NCI-H1694 (cell line): ENCODE results near the gene CTIF.

Source experiments
- DNase-seq: peaks from one replicate; lab custom pipeline; 2025; lab: John Stamatoyannopoulos, UW

The CTIF gene

GRCh38 chr18:48887294-48887904, 348.6 kb downstream of the CTIF start:
- DNase-seq = no peak

GRCh38 chr18:48887905-48888772, 349.3 kb downstream of the CTIF start:
- DNase-seq = no peak

- no peak for DNase-seq
These were observed 349.9 kb downstream of the CTIF start for GRCh38 chr18:48888773-48889080.

- DNase-seq = no peak
These were observed 350.5 kb downstream of the CTIF start for GRCh38 chr18:48889115-48889941.

- DNase-seq = no peak
These were observed 351.3 kb downstream of the CTIF start for GRCh38 chr18:48889981-48890762.

- no peak for DNase-seq
These were observed 352.9 kb downstream of the CTIF start for GRCh38 chr18:48891721-48892120.

- peak; percentile 11 for DNase-seq
These were observed 353.5 kb downstream of the CTIF start for GRCh38 chr18:48892146-48892855.

GRCh38 chr18:48893061-48893607, 354.3 kb downstream of the CTIF start:
- DNase-seq = no peak

- no peak for DNase-seq
These were observed 355.1 kb downstream of the CTIF start for GRCh38 chr18:48893608-48894600.

GRCh38 chr18:48894799-48895346, 356.0 kb downstream of the CTIF start:
- no peak for DNase-seq

GRCh38 chr18:48896326-48896874, 357.6 kb downstream of the CTIF start:
- DNase-seq = no peak

- no peak for DNase-seq
These were observed 358.2 kb downstream of the CTIF start for GRCh38 chr18:48896875-48897511.

GRCh38 chr18:48897531-48897930, 358.7 kb downstream of the CTIF start:
- DNase-seq = no peak

- DNase-seq = no peak
These were observed 359.7 kb downstream of the CTIF start for GRCh38 chr18:48898521-48898920.

- DNase-seq = no peak
These were observed 360.8 kb downstream of the CTIF start for GRCh38 chr18:48899558-48900174.

GRCh38 chr18:48900469-48900868, 361.6 kb downstream of the CTIF start:
- no peak for DNase-seq

- no peak for DNase-seq
These were observed 362.6 kb downstream of the CTIF start for GRCh38 chr18:48901145-48902022.
